ENCODE measurements around the gene WFIKKN2.

The WFIKKN2 gene

GRCh38 chr17:50839591-50840310, 4.4 kb downstream of the WFIKKN2 start:
- TF ChIP-seq CTCF (IDR thresholded peaks at IDR 0.05; ENCODE audit: unreplicated experiment in 3 of 3) = no peak
- Mint-ChIP-seq H3K9me3 (no peaks in the 10 kb centered on the region), H3K4me3 (no peak overlapping the region), H3K36me3 (ENCODE audit: low read depth) (no peaks in the 10 kb centered on the region), H3K27ac (peak overlapping the region in 1 of 3 experiments; percentile 89), H3K4me1 (peaks cover 17% of the 10 kb centered on the region), H3K27me3 (ENCODE audit: low read depth) (peaks cover 13% of the 10 kb centered on the region)

GRCh38 chr17:50840311-50840851, 5.0 kb downstream of the WFIKKN2 start:
- Mint-ChIP-seq H3K4me3 (no peak overlapping the region), H3K4me1 (peaks cover 16% of the 10 kb centered on the region), H3K27ac (no peak overlapping the region), H3K27me3 (ENCODE audit: low read depth) (peaks cover 11% of the 10 kb centered on the region), H3K36me3 (ENCODE audit: low read depth) (no peaks in the 10 kb centered on the region), H3K9me3 (no peaks in the 10 kb centered on the region)
- TF ChIP-seq CTCF (IDR thresholded peaks at IDR 0.05; ENCODE audit: unreplicated experiment in 3 of 3) = no peak

GRCh38 chr17:50841277-50841948, 6.0 kb downstream of the WFIKKN2 start:
- Mint-ChIP-seq H3K4me3 (no peak overlapping the region), H3K9me3 (no peaks in the 10 kb centered on the region), H3K27ac (peak overlapping the region; percentile 48 to 89 (median 80)), H3K36me3 (ENCODE audit: low read depth) (no peaks in the 10 kb centered on the region), H3K4me1 (peaks cover 14% of the 10 kb centered on the region), H3K27me3 (ENCODE audit: low read depth) (peaks cover 10% of the 10 kb centered on the region)
- no peak for TF ChIP-seq CTCF (IDR thresholded peaks at IDR 0.05; ENCODE audit: unreplicated experiment in 3 of 3)

GRCh38 chr17:50841949-50842354, 6.6 kb downstream of the WFIKKN2 start:
- H3K27ac Mint-ChIP-seq = peak overlapping the region; percentile 48 to 89 (median 80)
- no peaks in the 10 kb centered on the region for H3K36me3 Mint-ChIP-seq (ENCODE audit: low read depth)
- peaks cover 14% of the 10 kb centered on the region for H3K4me1 Mint-ChIP-seq
- H3K4me3 Mint-ChIP-seq = no peak overlapping the region
- no peaks in the 10 kb centered on the region for H3K9me3 Mint-ChIP-seq
- H3K27me3 Mint-ChIP-seq (ENCODE audit: low read depth) = peaks cover 10% of the 10 kb centered on the region
- TF ChIP-seq CTCF (IDR thresholded peaks at IDR 0.05; ENCODE audit: unreplicated experiment in 3 of 3) = peak; percentile 79 to 83 (median 80)

- peaks cover 17% of the 10 kb centered on the region for H3K4me1 Mint-ChIP-seq
- no peak for TF ChIP-seq CTCF (IDR thresholded peaks at IDR 0.05; ENCODE audit: unreplicated experiment in 3 of 3)
- no peak overlapping the region for H3K4me3 Mint-ChIP-seq
- H3K36me3 Mint-ChIP-seq (ENCODE audit: low read depth) = no peaks in the 10 kb centered on the region
- no peaks in the 10 kb centered on the region for H3K9me3 Mint-ChIP-seq
- H3K27me3 Mint-ChIP-seq (ENCODE audit: low read depth) = peaks cover 10% of the 10 kb centered on the region
- no peak overlapping the region for H3K27ac Mint-ChIP-seq
Measured at GRCh38 chr17:50842506-50843149, 7.2 kb downstream of the WFIKKN2 start.

All from nephron (organoid).